GM12891 (cell line): ENCODE results near the gene TIPARP.

Experiments
- DNase-seq: peaks from one replicate; pipeline ENCODE4 v3.0.0; 2011; ENCODE audit warnings: low spot score; ENCODE audit not compliant: insufficient read length
- FAIRE-seq: peaks from 2 replicates; lab custom pipeline; 2011; peaks lifted over from hg19 to GRCh38; lab: Jason Lieb, UNC
- PAX5 ChIP-seq: IDR thresholded peaks from 2 replicates; pipeline ENCODE4 v1.6.1; 2011; ENCODE audit warnings: low read length, moderate library complexity, mild to moderate bottlenecking; ENCODE audit not compliant: insufficient read depth, severe bottlenecking
- POLR2A ChIP-seq: IDR thresholded peaks from 2 replicates; pipeline ENCODE4 v1.6.1; 2011; ENCODE audit warnings: low read depth, low read length, control low read depth
- POLR2AphosphoS5 ChIP-seq: IDR thresholded peaks from 2 replicates; pipeline ENCODE4 v1.6.1; 2011; ENCODE audit warnings: low read depth, low read length, control low read depth
- POU2F2 ChIP-seq: IDR thresholded peaks from 2 replicates; pipeline ENCODE4 v1.6.1; 2011; ENCODE audit warnings: low read depth, mild to moderate bottlenecking, control low read depth, low read length, moderate library complexity
- SPI1 ChIP-seq: IDR thresholded peaks from 2 replicates; pipeline ENCODE4 v1.6.1; 2011; ENCODE audit warnings: low read depth, low read length, control low read depth
- TAF1 ChIP-seq: IDR thresholded peaks from 2 replicates; pipeline ENCODE4 v1.6.1; 2011; ENCODE audit warnings: low read depth, low read length, control low read depth

TIPARP gene

DNA sequence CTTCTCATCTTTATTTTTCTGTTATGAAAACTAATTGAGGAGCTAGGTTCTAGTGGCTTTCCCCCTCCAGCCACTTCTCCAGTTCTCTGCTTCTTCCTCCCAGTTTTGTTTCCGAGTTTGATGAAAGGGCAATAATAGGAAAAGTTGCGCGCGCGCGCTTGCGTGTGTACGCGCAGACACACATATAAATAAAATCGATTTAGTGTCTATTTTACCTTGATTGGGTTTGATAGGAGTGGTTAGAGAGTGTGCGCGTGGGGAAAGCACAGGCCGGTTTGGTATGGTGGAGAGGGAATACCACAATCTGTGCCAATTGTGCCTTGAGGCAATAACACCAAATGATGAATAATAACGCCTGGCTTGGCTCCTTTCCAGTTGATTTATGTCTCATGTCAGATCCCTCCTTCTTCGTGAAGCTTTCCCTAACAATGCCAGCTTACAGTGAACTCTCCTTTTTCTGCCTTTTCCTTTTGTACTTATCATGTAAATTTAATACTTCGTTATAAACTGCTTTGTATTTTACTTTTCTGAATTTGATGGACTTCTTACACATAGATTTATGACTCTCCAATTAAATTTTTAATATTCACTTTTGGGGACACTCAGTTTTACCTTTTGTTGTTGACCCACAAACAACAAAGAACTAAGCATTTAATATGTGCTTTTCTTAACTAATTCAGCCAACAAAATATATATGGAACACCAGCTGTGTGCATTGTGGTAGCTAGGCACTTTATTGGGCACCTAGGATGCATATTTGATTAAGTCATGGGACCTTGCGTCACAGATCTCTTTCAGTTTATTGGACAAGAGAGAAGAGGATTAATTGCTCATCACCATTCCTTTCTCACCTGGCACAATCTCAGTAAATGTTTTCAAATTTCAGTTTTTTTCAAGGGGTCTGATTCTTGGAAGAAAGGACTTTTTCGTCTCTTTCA, 1.7 kb downstream of the TIPARP start:
- FAIRE-seq (no peak), DNase-seq (no peak)
- TF ChIP-seq POLR2A, result no peak
- TF ChIP-seq POU2F2, result no peak
- TF ChIP-seq SPI1, result no peak

DNA sequence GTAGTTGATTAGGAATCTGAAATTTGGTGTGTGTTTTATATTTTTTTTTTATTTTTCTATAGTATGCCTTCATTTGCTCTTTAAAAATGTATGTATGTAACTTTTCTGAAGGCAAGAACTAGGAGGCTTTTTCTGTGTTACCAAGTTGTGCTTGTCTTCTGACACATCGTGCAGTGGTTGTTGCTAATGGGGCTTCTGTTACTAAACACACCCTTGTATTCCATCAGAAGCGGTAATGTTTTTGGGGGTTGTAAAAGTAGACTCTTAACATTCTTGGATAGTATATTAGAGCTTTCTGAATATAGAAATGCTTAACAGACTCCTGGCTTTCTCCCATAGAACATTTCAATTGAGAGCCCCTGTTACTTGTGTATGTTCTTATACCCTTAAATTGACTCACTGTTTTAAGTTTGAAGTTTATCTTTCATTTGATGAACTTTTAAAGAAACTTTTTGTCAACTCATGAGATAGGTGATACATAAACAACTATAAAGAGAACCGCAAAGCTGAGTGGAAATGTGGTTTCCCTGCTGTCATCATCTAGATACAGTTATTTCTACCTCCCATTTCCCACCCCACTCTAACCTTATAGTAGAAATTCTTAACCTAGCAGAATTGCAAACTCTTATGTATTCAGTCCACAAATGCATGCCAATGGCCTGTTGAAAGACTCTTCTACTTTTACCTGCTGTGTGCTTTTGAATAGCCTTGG, 2.5 kb downstream of the TIPARP start:
- no peak for FAIRE-seq
- TF ChIP-seq POLR2AphosphoS5 (no peak), POLR2A (no peak), PAX5 (no peak), TAF1 (no peak), POU2F2 (no peak), SPI1 (no peak)
- DNase-seq, result no peak

DNA sequence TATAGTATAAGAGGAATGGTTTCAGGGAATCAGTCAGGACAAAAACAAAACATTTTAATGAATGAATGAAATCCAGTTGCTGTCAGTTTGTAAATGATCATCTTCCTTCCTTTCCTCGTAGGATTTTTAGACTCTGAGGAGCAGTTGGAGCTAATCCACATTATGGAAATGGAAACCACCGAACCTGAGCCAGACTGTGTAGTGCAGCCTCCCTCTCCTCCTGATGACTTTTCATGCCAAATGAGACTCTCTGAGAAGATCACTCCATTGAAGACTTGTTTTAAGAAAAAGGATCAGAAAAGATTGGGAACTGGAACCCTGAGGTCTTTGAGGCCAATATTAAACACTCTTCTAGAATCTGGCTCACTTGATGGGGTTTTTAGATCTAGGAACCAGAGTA, 3.1 kb downstream of the TIPARP start:
- FAIRE-seq (no peak), DNase-seq (no peak)
- TF ChIP-seq POU2F2, result no peak
- TF ChIP-seq TAF1, result no peak
- no peak for TF ChIP-seq POLR2AphosphoS5
- no peak for TF ChIP-seq POLR2A
- no peak for TF ChIP-seq SPI1
- no peak for TF ChIP-seq PAX5

DNA sequence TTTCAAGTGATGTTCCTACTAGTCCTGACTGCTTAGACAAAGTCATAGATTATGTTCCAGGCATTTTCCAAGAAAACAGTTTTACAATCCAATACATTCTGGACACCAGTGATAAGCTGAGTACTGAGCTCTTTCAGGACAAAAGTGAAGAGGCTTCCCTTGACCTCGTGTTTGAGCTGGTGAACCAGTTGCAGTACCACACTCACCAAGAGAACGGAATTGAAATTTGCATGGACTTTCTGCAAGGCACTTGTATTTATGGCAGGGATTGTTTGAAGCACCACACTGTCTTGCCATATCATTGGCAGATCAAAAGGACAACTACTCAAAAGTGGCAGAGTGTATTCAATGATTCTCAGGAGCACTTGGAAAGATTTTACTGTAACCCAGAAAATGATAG, 3.8 kb downstream of the TIPARP start:
- no peak for DNase-seq
- FAIRE-seq, result peak; percentile 68
- TF ChIP-seq SPI1, result no peak
- no peak for TF ChIP-seq POLR2A
- TF ChIP-seq PAX5, result no peak
- TF ChIP-seq POLR2AphosphoS5, result no peak
- no peak for TF ChIP-seq TAF1
- no peak for TF ChIP-seq POU2F2

DNA sequence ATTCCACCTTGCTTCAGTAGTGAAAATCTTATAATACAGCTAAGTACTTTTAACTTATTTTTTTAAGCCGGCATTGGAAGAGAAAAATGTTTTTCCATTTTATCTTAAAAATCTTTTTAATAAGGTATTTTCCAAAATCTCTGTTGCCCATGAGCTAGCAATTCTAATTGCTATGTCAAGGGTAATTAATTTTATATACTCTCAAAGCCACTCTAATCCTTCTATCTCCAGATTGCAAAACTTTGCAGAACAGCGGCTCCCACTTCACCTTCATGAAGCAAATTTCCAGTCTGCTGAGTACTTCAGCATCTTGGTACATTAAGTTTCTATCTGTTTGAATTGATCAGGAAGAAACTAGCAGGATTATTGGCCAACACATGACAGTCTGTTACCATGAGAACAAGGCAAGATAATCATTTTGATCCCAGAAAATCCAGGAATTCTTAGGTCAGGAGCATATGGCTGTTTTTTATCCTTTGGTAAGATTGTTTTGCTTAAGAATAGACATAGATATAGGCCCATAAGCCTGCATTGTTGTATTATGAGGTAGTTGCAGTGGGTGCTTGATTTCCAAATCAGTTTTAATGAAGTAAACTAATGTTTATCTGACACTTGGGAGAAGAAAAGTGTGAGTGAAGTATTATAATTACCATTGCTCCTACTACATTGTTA, 6.0 kb downstream of the TIPARP start:
- DNase-seq (no peak), FAIRE-seq (no peak)
- TF ChIP-seq PAX5 (no peak), TAF1 (no peak), POLR2AphosphoS5 (no peak), SPI1 (no peak), POLR2A (no peak), POU2F2 (no peak)

DNA sequence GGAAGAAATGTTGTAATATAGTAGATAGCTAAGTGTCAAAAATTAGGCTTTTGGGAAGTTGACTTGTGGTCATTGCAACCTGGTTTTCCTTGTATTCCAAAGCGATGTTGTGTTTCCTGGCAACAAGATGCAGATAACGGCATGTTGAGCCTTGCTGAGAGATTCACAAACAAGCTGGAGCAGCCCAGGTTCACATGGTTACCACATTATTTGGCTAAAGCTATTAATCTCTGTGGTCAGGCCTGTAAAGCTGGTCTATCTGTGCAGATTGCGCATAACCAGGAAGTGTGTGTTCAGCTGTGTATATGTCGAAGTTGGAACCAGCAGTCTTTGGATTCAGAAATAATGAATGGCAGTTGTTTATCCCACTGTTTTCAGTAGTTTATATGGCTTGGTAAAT, 6.6 kb downstream of the TIPARP start:
- peak; percentile 24; the same call in 1 of the 2 replicates for TF ChIP-seq POLR2A
- TF ChIP-seq POU2F2, result peak; percentile 82
- TF ChIP-seq TAF1, result no peak
- peak; percentile 33; the same call in 1 of the 2 replicates for TF ChIP-seq POLR2AphosphoS5
- no peak for TF ChIP-seq PAX5
- no peak for TF ChIP-seq SPI1
- DNase-seq, result no peak
- peak; percentile 69 for FAIRE-seq

DNA sequence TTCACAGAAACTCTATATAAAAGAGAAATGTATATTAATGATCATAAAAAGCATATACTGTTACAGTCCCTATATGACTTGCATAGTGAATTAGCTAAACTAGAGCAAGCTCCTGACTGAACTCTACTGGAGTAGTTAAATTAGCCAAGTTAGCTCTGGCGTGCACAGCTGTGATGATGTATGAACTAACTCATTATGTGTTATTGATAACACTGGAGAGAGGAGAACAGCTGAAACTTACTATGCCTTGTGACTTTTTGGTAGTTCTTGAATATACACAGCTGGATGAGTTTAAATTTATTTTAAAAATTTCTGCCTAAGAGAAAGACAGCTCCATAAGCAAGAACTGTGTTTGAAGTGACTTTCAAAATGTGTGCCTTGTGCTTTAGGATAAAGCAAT, 8.1 kb downstream of the TIPARP start:
- FAIRE-seq, result no peak

DNA sequence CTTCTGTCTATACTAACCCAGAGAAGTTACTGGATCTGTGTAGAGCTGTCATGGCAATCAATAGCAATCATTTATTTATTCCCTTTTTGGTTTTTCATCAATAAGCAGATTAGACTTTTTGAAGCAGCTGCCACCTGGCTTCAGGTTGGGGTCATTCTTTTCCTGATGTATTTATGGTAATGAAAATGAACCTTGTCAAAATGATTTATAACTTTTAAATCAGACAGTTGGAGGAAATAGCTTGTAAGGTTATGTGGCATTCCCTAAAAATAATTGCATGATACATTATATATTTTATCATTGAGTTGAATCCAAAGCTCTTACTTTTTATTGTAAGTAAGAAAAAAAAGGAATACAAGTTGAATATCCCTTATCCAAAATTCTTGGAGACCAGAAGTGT, 8.6 kb downstream of the TIPARP start:
- FAIRE-seq (no peak), DNase-seq (no peak)
- TF ChIP-seq POLR2AphosphoS5, result no peak
- TF ChIP-seq POLR2A, result no peak
- no peak for TF ChIP-seq POU2F2
- TF ChIP-seq SPI1, result no peak
- TF ChIP-seq TAF1, result no peak
- TF ChIP-seq PAX5, result no peak

More for the DNA sequence above, 8.1 kb downstream of the TIPARP start:
- no peak for DNase-seq
- no peak; the same call in 1 of the 2 replicates for TF ChIP-seq POLR2AphosphoS5
- no peak for TF ChIP-seq POU2F2
- TF ChIP-seq PAX5, result no peak
- no peak for TF ChIP-seq SPI1
- TF ChIP-seq POLR2A, result no peak
- TF ChIP-seq TAF1, result no peak

DNA sequence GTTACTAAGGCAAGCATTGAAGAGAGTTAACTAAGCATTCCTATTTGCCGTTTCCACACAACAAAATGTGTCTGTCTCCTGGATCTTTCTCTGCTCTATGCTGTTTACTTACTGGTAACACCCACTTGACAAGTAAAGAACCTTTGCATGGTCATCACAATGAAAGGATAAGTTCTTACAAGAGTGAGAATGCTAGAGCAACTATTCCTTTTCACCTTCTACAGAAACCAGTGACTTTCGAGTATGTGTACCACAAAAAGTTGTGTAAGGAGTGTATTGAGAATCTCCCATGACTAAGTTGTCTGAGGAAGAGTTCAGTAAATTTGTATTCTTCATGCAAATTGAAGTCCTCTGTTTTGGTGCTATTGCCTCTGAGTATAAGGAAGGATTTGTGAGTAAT, 10.8 kb downstream of the TIPARP start:
- no peak for TF ChIP-seq POU2F2
- TF ChIP-seq POLR2AphosphoS5, result no peak; the same call in 1 of the 2 replicates
- no peak for TF ChIP-seq PAX5
- no peak for TF ChIP-seq POLR2A
- no peak for TF ChIP-seq TAF1
- no peak for TF ChIP-seq SPI1
- FAIRE-seq, result no peak
- no peak for DNase-seq
